SU-DHL-6 (cell line): ENCODE data around the gene PPHLN1.

Experiments
- H2AFZ ChIP-seq: fragments of 200-600 bp; sonication (generic); 2 replicates; pipeline ENCODE4 v1.6.1; 2014; ENCODE audit warnings: low read depth, mild to moderate bottlenecking, moderate library complexity, mixed read lengths, antibody characterized with exemption, low read length; ENCODE audit not compliant: severe bottlenecking
- H3F3A ChIP-seq: fragments of 200-600 bp; shearing (Covaris generic); 2 replicates; pipeline ENCODE4 v1.6.0; 2016; ENCODE audit warnings: antibody characterized with exemption, mild to moderate bottlenecking; ENCODE audit not compliant: insufficient read depth
- H3K27ac ChIP-seq: fragments of 200-600 bp; sonication (generic); 2 replicates; pipeline ENCODE4 v1.5.1; 2016; ENCODE audit warnings: low read depth, mild to moderate bottlenecking, low read length, moderate library complexity, mixed read lengths
- H3K27me3 ChIP-seq: fragments of 200-600 bp; sonication (generic), shearing (Covaris generic); 2 replicates; pipeline ENCODE4 v1.6.0; 2014; ENCODE audit warnings: mild to moderate bottlenecking, low read length
- H3K36me3 ChIP-seq: fragments of 200-600 bp; sonication (generic); 2 replicates; pipeline ENCODE4 v1.6.1; 2014; ENCODE audit warnings: mild to moderate bottlenecking, low read length, mixed read lengths
- H3K4me2 ChIP-seq: fragments of 300-600, 200-600 bp; shearing (Covaris generic), sonication (generic); 2 replicates; pipeline ENCODE4 v1.6.0; 2014; ENCODE audit warnings: low read length, low read depth, mild to moderate bottlenecking; ENCODE audit not compliant: poor library complexity, severe bottlenecking
- H3K4me3 ChIP-seq: fragments of 200-600 bp; sonication (generic); 2 replicates; pipeline ENCODE4 v1.5.1; 2014; ENCODE audit warnings: antibody characterized with exemption, low read length, mild to moderate bottlenecking, mixed read lengths; ENCODE audit not compliant: insufficient read depth, poor library complexity, severe bottlenecking
- H3K79me2 ChIP-seq: fragments of 200-600 bp; sonication (generic); 2 replicates; pipeline ENCODE4 v1.6.1; 2014; ENCODE audit warnings: mild to moderate bottlenecking, low read length, moderate library complexity; ENCODE audit not compliant: insufficient read depth
- H3K9ac ChIP-seq: fragments of 200-600 bp; sonication (generic); 2 replicates; pipeline ENCODE4 v1.7.0; 2014; ENCODE audit warnings: mild to moderate bottlenecking, low read length
- H3K9me2 ChIP-seq: fragments of 200-600 bp; sonication (generic); replicated peaks from 2 replicates; pipeline ENCODE4 v1.6.1; 2014; ENCODE audit warnings: low read length; ENCODE audit not compliant: insufficient read depth
- H3K9me3 ChIP-seq: fragments of 200-600 bp; sonication (generic); 2 replicates; pipeline ENCODE4 v1.6.1; 2014; ENCODE audit warnings: low read length, mixed read lengths; ENCODE audit not compliant: insufficient read depth
- H4K20me1 ChIP-seq: fragments of 200-600 bp; sonication (generic); 2 replicates; pipeline ENCODE4 v1.6.1; 2014; ENCODE audit warnings: low read depth, mild to moderate bottlenecking, antibody characterized with exemption, low read length, moderate library complexity, mixed read lengths
- EZH2phosphoT487 ChIP-seq: fragments of 200-600 bp; sonication (generic), shearing (Covaris generic); conservative IDR thresholded peaks from 2 replicates; pipeline ENCODE4 v1.6.1; 2018; ENCODE audit warnings: mild to moderate bottlenecking, antibody characterized with exemption, low read length, moderate library complexity, mixed read lengths
- TF ChIP-seq, protein P1 (sequence below): fragments of 200-600 bp; sonication (generic); IDR thresholded peaks from one replicate; pipeline ENCODE4 v1.5.1; 2017; ENCODE audit warnings: antibody characterized with exemption, mild to moderate bottlenecking, low read length, moderate library complexity; ENCODE audit not compliant: insufficient read depth, poor library complexity, severe bottlenecking

PPHLN1 gene

DNA sequence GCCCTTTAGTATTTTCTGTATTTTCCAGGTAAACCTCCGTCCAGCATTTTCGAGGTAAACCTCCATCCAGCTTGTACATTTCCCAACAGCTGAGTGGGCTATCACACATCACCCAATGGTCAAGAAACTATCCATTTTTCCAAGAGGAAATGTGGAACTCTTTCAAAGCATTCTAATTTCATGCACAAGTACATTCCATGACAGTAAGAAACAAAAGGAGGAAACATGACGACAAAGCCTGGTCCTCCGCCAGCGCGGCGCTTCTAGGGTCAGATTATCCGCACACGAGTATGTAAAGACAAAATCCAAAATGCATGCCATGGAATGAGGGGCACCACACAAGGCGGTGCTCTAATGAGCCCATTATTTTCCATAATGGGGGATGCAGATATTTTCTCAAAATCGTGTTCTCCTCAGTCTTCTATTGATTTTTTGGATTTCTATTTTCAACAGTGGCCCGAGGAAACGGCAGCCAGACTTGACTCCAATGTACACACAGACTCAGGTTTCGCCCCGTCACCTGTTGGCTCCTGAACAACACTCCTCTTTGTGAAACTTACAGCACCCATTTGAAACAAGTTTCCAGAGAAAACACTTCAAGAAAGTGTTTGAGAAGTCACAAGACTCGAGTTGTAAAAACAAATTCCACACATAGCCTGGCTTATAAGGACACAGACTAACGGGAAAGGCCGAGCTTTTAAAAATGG, 156.2 kb downstream of the PPHLN1 start:
- no peak overlapping the region for H3K4me3 ChIP-seq
- H2AFZ ChIP-seq: peak overlapping the region; percentile 64

DNA sequence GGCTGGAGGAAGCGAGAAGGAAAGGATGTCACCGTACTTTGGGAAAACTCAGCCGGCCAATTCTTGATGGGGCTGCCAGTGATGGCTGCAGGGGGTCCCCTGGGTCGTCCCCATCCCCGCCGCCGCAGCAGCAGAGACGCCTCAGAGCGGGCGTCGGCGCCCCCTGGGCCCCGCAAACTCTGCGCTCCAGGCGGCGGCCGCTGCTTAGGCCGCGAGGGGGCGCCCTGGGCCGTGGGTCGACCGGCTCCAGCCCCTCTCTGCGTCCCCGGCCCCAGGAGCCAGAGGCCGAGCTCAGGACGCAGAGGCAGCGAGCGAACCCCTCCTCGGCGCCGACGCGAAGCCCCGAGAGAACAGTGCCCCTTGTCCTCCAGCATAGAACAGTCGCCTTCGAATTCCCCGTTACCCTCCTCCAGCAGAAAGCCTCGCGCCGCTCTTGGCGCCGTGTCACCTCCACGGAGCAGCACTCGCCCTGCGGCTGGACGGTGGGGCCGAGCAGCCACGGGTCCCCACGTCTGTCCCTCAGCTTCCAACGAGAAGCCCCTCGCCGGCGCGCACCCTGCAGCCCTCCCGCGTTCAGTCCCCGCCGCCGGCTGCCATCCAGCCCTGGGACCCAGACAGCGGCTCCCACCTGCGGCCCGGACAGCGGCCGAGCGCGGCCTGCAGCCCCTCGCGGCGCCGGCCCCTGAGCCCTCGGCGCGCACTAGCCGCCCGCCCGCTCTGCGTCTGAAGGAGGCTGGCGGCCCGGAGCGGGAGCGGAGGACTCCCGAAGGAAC, 157.0 kb downstream of the PPHLN1 start:
- TF ChIP-seq, protein P1, sequence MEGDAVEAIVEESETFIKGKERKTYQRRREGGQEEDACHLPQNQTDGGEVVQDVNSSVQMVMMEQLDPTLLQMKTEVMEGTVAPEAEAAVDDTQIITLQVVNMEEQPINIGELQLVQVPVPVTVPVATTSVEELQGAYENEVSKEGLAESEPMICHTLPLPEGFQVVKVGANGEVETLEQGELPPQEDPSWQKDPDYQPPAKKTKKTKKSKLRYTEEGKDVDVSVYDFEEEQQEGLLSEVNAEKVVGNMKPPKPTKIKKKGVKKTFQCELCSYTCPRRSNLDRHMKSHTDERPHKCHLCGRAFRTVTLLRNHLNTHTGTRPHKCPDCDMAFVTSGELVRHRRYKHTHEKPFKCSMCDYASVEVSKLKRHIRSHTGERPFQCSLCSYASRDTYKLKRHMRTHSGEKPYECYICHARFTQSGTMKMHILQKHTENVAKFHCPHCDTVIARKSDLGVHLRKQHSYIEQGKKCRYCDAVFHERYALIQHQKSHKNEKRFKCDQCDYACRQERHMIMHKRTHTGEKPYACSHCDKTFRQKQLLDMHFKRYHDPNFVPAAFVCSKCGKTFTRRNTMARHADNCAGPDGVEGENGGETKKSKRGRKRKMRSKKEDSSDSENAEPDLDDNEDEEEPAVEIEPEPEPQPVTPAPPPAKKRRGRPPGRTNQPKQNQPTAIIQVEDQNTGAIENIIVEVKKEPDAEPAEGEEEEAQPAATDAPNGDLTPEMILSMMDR: peak; percentile 90
- no peak for TF ChIP-seq EZH2phosphoT487
- no peaks in the 10 kb centered on the region for H3K36me3 ChIP-seq
- H3K27ac ChIP-seq: no peak overlapping the region
- H3K9ac ChIP-seq: peak overlapping the region; percentile 57
- peak overlapping the region; percentile 89 for H2AFZ ChIP-seq
- H3K27me3 ChIP-seq: 0 out of 2 replicates have a peak, but pooled peaks cover 2% of the 10 kb centered on the region
- H3F3A ChIP-seq: peaks cover 4% of the 10 kb centered on the region; the same call in 1 of the 2 replicates
- H4K20me1 ChIP-seq: no peaks in the 10 kb centered on the region
- no peaks in the 10 kb centered on the region for H3K9me3 ChIP-seq
- H3K79me2 ChIP-seq: no peaks in the 10 kb centered on the region
- H3K4me3 ChIP-seq: peak overlapping the region; percentile 65
- no peaks in the 10 kb centered on the region for H3K9me2 ChIP-seq
- H3K4me2 ChIP-seq: peak overlapping the region; percentile 92

More for the DNA sequence above, 156.2 kb downstream of the PPHLN1 start:
- no peak overlapping the region for H3K27ac ChIP-seq
- no peaks in the 10 kb centered on the region for H3K9me2 ChIP-seq
- peak overlapping the region; percentile 92 for H3K4me2 ChIP-seq
- H3K79me2 ChIP-seq: no peaks in the 10 kb centered on the region
- no peaks in the 10 kb centered on the region for H4K20me1 ChIP-seq
- TF ChIP-seq, protein P1: no peak
- no peak for TF ChIP-seq EZH2phosphoT487
- 0 out of 2 replicates have a peak, but pooled peaks cover 2% of the 10 kb centered on the region for H3K27me3 ChIP-seq
- H3K36me3 ChIP-seq: no peaks in the 10 kb centered on the region
- H3K9me3 ChIP-seq: no peaks in the 10 kb centered on the region
- H3K9ac ChIP-seq: no peak overlapping the region
- H3F3A ChIP-seq: peaks cover 4% of the 10 kb centered on the region; the same call in 1 of the 2 replicates

DNA sequence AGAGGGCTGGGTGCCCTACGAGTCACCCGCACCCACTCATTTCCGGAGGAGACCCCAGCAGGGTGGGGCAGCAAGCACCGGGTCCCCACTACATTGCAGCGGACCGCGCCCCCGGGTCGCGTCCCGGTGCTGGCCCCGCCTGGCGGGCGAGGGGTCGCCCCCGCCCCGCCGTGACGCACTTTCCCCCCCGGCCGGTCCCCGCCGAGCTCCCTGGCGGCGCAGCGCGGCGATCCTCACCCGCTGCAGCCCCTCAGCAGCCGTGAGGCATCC, 157.5 kb downstream of the PPHLN1 start:
- H3K36me3 ChIP-seq: no peaks in the 10 kb centered on the region
- TF ChIP-seq, protein P1: no peak
- no peak for TF ChIP-seq EZH2phosphoT487
- H2AFZ ChIP-seq: peak overlapping the region; percentile 89
- peak overlapping the region; percentile 92 for H3K4me2 ChIP-seq
- H3K9me3 ChIP-seq: no peaks in the 10 kb centered on the region
- H3K27ac ChIP-seq: no peak overlapping the region
- no peaks in the 10 kb centered on the region for H3K79me2 ChIP-seq
- 0 out of 2 replicates have a peak, but pooled peaks cover 2% of the 10 kb centered on the region for H3K27me3 ChIP-seq
- H4K20me1 ChIP-seq: no peaks in the 10 kb centered on the region
- peaks cover 4% of the 10 kb centered on the region; the same call in 1 of the 2 replicates for H3F3A ChIP-seq
- peak overlapping the region; percentile 65 for H3K4me3 ChIP-seq
- peak overlapping the region; percentile 57 for H3K9ac ChIP-seq
- H3K9me2 ChIP-seq: no peaks in the 10 kb centered on the region
